Smooth muscle cell (in vitro differentiated cells): ENCODE results near the gene ARL8B. TPM values are rescaled to one million over a fixed set of nuclear protein-coding genes. Genes with fewer than 3 reads are reported as not detected.
"Not testable (repeated sequence)": the region's sequence is repeated elsewhere in the genome, so short reads cannot be mapped to it uniquely, and the experiment has no call there.

Experiments
- DNase-seq: peaks from one replicate; lab custom pipeline; 2025; ENCODE audit not compliant: unreplicated experiment; lab: John Stamatoyannopoulos, UW
- H2AFZ ChIP-seq: fragments of 200-600 bp; sonication (generic); 2 replicates; pipeline ENCODE4 v1.6.0; 2016; ENCODE audit warnings: antibody characterized with exemption, low read depth, mild to moderate bottlenecking
- H3F3A ChIP-seq: fragments of 200-600 bp; sonication (generic); 2 replicates; pipeline ENCODE4 v1.6.0; 2017; ENCODE audit warnings: antibody characterized with exemption, low read depth
- H3K27ac ChIP-seq: fragments of 200-600 bp; sonication (generic); 2 replicates; pipeline ENCODE4 v1.5.1; 2016; ENCODE audit warnings: low read depth, mild to moderate bottlenecking
- H3K27me3 ChIP-seq: fragments of 200-600 bp; sonication (generic); 2 replicates; pipeline ENCODE4 v1.6.1; 2016; ENCODE audit warnings: low read depth, mild to moderate bottlenecking
- H3K36me3 ChIP-seq: fragments of 200-600 bp; sonication (generic); 2 replicates; pipeline ENCODE4 v1.5.1; 2016; ENCODE audit warnings: low read depth
- H3K4me1 ChIP-seq: fragments of 200-600 bp; sonication (generic); 2 replicates; pipeline ENCODE4 v1.5.1; 2016; ENCODE audit warnings: low read depth
- H3K4me2 ChIP-seq: fragments of 200-600 bp; sonication (generic); 2 replicates; pipeline ENCODE4 v1.6.0; 2016; ENCODE audit warnings: mild to moderate bottlenecking
- H3K4me3 ChIP-seq: fragments of 200-600 bp; sonication (generic); 2 replicates; pipeline ENCODE4 v1.5.1; 2016; ENCODE audit warnings: mild to moderate bottlenecking
- H3K79me2 ChIP-seq: fragments of 200-600 bp; sonication (generic); 2 replicates; pipeline ENCODE4 v1.6.0; 2016; ENCODE audit warnings: low read depth, mild to moderate bottlenecking
- H3K9ac ChIP-seq: fragments of 200-600 bp; sonication (generic); 2 replicates; pipeline ENCODE4 v1.6.0; 2016; ENCODE audit warnings: low read depth
- H3K9me3 ChIP-seq: fragments of 200-600 bp; sonication (generic); replicated peaks from 2 replicates; pipeline ENCODE4 v1.5.1; 2016; ENCODE audit warnings: low read depth
- H4K20me1 ChIP-seq: fragments of 200-600 bp; sonication (generic); 2 replicates; pipeline ENCODE4 v1.6.0; 2016; ENCODE audit warnings: low read depth
- CTCF ChIP-seq: fragments of 200-600 bp; sonication (generic); IDR thresholded peaks from 2 replicates; pipeline ENCODE4 v1.5.1; 2017; ENCODE audit warnings: borderline replicate concordance, mild to moderate bottlenecking, antibody characterized with exemption; ENCODE audit not compliant: insufficient read depth, poor library complexity, severe bottlenecking
- WGBS: methylation state at CpG from one replicate; pipeline ENCODE4 v1.1.7; 2016; ENCODE audit warnings: low lambda C conversion rate; 5-methylcytosine and 5-hydroxymethylcytosine counted together
- polyA plus RNA-seq: library from polyadenylated mRNA; unstranded; fragments of >200 nt; fragmentation: Nextera tagmentation; extraction: Ambion mirVana; gene quantifications from 2 replicates; pipeline ENCODE4 v1.2.1, GENCODE V29; 2016
- total RNA-seq: library from RNA; depleted of rRNA; stranded (reverse); fragments of >200 nt; gene quantifications from 2 replicates; pipeline ENCODE4 v1.2.3, GENCODE V29; 2014

ARL8B gene
- total and polyA plus RNA-seq, 2 experiments from 2014 or later, result 33.6 to 95.0 TPM

DNA sequence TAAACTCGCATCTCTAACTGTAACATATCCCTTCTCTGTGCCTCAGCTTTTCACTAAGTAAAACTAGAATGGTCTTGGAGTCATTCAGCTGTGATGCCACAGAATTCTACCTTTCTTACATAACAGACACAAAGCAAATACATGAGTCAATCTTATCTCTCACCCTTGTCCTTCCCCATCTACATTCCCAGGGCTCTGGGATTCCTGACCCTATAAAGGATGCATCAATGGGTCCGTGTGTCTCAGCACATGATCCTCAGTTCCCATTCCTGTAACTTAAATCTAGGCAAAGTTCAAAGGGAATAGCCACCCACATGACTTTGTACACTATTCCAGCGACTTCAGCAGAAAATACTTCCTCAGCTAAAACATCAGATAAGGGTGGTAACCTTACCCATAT, 11.8 kb upstream of the ARL8B start:
- Histone ChIP-seq H3K79me2 (no peaks in the 10 kb centered on the region), H3K27ac (no peak overlapping the region), H4K20me1 (no peaks in the 10 kb centered on the region), H3K9me3 (no peaks in the 10 kb centered on the region), H3F3A (no peaks in the 10 kb centered on the region), H3K36me3 (no peaks in the 10 kb centered on the region), H3K27me3 (no peaks in the 10 kb centered on the region), H2AFZ (no peak overlapping the region), H3K4me1 (no peaks in the 10 kb centered on the region), H3K4me2 (no peak overlapping the region), H3K9ac (no peak overlapping the region), H3K4me3 (no peak overlapping the region)
- TF ChIP-seq CTCF, result no peak
- 77% methylated on average over 3 of the region's 3 CpGs for WGBS
- DNase-seq, result no peak

- Histone ChIP-seq H4K20me1 (no peaks in the 10 kb centered on the region), H3K4me1 (no peaks in the 10 kb centered on the region), H2AFZ (no peak overlapping the region), H3K27ac (no peak overlapping the region), H3K4me2 (no peak overlapping the region), H3K79me2 (no peaks in the 10 kb centered on the region), H3K9me3 (no peaks in the 10 kb centered on the region), H3K9ac (no peak overlapping the region), H3K4me3 (no peak overlapping the region), H3F3A (no peaks in the 10 kb centered on the region), H3K36me3 (no peaks in the 10 kb centered on the region), H3K27me3 (no peaks in the 10 kb centered on the region)
- DNase-seq, result no peak
- WGBS, result 81% methylated on average over 2 of the region's 2 CpGs
- TF ChIP-seq CTCF, result no peak
Measured at GRCh38 chr3:5112043-5112442, 10.0 kb upstream of the ARL8B start.

GRCh38 chr3:5113726-5114125, 8.4 kb upstream of the ARL8B start:
- H4K20me1 ChIP-seq, DNase-seq, H2AFZ ChIP-seq, H3K9ac ChIP-seq, H3F3A ChIP-seq, H3K9me3 ChIP-seq, H3K27me3 ChIP-seq, H3K4me2 ChIP-seq, H3K4me3 ChIP-seq, H3K27ac ChIP-seq, H3K36me3 ChIP-seq, H3K4me1 ChIP-seq, H3K79me2 ChIP-seq: not testable (repeated sequence)
- whole genome bisulfite sequencing, result 97% methylated on average over 30 of the region's 30 CpGs

- no peaks in the 10 kb centered on the region for H3K4me1 ChIP-seq
- WGBS, result 78% methylated on average over 6 of the region's 6 CpGs
- no peak for TF ChIP-seq CTCF
- H3K9me3 ChIP-seq, result no peaks in the 10 kb centered on the region
- H3K27ac ChIP-seq, result no peak overlapping the region
- no peaks in the 10 kb centered on the region for H3K36me3 ChIP-seq
- no peaks in the 10 kb centered on the region for H4K20me1 ChIP-seq
- no peaks in the 10 kb centered on the region for H3K27me3 ChIP-seq
- H3K9ac ChIP-seq, result no peak overlapping the region
- no peak overlapping the region for H2AFZ ChIP-seq
- no peak overlapping the region for H3K4me3 ChIP-seq
- no peaks in the 10 kb centered on the region for H3K79me2 ChIP-seq
- no peak for DNase-seq
- no peaks in the 10 kb centered on the region for H3F3A ChIP-seq
- no peak overlapping the region for H3K4me2 ChIP-seq
Measured at GRCh38 chr3:5115506-5116162, 6.5 kb upstream of the ARL8B start.
